Stimulated activated CD4-positive, alpha-beta T cell treated with anti-CD3 and anti-CD28 coated beads, Interleukin-2, amount 100 ng/mL, for 24 hours (primary cell): ENCODE results near the gene FOXO3.
"Not testable (repeated sequence)": the region's sequence is repeated elsewhere in the genome, so short reads cannot be mapped to it uniquely, and the experiment has no call there.

Experiments
- DNase-seq, 2 donors: peaks; one replicate each; pipeline ENCODE4 v3.0.0-alpha.2; 2020

Gene FOXO3

DNA sequence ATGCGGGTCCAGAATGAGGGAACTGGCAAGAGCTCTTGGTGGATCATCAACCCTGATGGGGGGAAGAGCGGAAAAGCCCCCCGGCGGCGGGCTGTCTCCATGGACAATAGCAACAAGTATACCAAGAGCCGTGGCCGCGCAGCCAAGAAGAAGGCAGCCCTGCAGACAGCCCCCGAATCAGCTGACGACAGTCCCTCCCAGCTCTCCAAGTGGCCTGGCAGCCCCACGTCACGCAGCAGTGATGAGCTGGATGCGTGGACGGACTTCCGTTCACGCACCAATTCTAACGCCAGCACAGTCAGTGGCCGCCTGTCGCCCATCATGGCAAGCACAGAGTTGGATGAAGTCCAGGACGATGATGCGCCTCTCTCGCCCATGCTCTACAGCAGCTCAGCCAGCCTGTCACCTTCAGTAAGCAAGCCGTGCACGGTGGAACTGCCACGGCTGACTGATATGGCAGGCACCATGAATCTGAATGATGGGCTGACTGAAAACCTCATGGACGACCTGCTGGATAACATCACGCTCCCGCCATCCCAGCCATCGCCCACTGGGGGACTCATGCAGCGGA is 102.9 kb downstream of the FOXO3 start:
- DNase-seq = not testable (repeated sequence)

DNA sequence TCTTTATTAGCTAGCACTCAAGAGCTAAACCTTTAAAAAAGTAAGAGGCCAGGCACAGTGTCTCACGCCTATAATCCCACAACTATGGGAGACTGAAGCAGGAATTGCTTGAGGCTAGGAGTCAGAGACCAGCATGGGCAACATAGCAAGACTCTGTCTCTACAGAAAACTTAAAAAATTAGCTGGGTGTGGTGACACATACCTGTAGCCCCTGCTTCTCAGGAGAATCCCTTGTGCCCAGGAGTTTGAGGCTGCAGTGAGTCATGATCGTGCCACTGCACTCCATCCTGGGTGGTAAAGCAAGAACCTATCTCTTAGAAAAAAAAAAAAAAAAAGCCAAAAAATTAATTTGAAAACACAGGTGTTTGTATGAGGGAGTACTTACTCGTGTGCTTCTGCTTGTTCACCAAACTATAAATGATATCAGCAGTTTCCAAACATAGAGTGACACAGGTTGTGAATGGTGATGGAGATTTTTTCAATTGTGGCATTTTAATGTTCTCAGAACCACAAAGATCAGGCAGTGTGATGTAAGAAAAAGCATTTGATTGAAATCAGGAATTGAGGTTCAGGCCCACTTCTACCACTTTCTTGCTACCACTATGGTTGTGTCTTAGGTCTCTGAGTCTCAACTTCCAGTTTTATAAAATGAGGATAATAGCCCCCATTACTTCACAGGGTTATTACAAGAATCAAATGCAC is 104.9 kb downstream of the FOXO3 start:
- no peak for DNase-seq

DNA sequence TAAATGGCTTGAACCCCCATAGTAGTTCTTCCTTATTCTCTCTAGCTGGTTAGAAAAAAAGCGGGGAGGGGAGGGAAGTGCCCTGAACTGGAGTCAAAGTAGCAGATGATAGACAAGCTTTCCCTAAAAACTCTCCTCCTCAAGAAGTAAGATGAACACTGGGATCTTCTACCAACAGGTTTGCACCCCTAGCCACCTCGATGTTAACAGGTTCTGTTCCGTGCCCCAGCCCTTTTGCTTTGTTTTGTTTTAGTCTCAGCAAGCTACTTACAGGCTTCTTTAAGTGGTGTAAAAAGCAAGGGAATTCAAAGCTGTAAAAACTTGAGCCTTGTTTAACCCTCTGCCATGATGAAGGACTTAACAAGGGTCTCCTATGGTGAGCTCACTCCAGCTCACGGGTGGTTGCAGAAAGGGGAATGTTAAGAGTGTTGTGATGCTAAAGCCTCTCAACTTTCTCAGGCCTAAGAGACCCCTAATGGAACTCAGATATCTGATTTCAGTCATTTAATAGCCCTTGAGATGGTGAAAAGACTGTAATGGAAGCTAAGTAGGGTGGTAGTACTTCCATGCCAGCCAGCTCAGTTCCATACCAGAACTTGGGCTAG is 106.0 kb downstream of the FOXO3 start:
- no peak for DNase-seq

DNA sequence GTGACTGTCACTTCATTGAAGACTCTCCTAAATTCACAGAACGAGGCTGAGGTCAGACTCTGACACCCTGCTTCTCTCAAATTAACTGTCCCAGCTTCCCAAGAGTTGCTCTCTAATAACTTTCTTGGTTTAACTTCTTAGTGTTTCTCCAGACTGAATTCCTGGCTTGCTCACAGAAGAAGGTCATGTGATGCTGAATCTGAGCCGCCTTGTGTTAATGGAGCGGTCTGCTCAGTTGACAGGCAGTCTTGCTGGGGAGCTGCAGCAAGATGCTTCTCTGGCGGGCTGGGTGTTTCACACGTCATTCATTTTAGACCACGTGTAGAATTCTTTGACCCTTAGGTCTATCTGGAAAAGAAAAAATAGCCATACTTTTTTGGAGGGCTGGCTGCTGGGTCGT is 107.3 kb downstream of the FOXO3 start:
- DNase-seq = no peak

DNA sequence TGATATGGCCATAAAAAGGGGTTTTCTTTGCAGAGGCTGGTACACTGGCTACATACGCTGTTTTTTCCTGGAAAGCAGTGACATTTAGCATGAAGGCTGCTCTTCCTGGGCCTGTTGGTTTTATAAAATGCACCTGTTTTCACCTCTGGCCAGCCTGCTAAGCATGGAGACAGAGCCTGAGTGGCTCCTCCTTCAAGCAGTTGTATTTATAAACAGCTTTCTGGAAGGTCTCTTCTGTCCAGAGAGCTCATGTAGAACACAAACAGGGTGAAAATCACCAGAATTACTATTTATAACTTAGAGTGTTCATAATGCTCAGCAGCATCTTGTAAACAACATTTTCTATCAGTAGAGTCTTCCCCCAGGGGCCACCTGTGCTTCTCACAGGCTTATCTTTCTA is 109.0 kb downstream of the FOXO3 start:
- no peak for DNase-seq

DNA sequence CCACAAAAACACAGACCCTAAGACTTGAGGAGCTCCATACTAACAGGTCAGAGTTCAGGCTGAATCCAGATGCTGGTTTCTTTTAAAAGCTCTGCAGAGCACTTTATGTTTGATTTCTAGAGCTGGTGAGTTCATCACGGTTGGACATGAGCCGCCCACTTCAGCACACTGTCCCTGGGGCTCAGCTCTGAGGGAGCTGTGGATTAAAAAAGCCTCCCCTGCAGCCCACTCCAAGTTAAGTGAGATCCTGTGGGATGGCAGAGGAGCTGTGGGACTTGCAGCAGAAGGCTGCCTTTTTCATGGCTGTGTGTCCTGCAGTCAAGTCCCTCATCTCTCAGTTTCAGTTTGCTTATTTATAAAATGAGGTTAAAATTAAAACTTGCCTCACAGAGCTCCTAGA is 110.5 kb downstream of the FOXO3 start:
- DNase-seq = no peak

DNA sequence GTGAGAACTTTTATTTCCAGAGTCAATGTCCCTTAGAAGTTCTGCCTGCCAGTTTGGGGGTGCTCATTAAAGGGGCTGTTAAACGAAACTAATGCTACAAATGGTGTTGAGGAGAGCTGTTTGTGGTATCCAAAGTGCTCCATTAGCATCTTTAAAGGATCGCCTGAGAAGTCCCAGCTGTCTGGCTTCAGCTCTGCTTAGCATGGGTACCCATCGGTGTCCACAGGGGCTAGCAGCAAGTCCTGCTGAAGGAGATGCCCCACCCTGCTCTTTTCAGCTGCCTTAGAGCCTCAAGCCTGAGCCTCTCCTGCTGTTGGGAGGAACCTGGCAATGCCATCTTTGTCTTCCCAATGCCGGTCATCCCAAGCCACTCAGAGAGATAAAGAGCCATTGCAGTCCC is 111.1 kb downstream of the FOXO3 start:
- DNase-seq = no peak

DNA sequence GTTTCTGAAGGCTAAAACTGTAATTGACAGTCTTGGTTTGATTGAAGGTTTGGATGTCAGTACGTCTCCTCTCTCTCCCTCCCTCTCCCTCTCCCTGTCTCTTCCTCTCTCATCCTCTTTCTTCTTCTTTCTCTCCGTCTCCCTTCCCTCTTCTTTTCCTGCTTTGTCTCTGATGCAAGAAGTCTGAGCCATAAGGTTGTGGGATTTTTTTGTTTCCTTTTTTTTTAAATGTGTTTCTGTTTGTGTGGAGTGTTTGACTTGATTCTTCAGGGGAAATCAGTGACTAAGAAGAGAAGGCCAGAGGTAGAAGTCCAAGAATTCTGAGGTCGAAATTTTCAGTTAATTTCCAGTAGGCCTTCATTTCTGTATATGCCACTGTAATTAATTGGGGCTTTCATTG is 111.9 kb downstream of the FOXO3 start:
- no peak for DNase-seq

DNA sequence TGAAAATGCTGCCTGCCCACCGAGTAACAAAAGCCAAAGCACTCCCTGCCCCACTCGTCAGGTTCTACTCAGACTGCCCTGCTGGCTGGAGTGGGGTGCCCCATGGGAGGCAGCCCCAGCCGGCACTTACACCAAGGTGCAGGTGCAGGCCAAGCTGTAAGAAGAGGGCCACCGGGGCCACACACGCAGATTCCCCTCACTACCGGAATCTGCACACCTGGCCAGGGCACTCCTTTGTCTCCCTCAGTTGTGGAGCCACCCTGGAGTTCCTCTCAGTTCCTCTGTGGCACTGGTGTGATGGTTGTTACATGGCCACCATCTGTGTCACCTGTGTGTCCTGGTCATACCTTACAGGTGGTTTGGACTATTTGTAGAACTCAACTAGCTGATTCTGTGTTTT is 112.4 kb downstream of the FOXO3 start:
- DNase-seq = no peak

DNA sequence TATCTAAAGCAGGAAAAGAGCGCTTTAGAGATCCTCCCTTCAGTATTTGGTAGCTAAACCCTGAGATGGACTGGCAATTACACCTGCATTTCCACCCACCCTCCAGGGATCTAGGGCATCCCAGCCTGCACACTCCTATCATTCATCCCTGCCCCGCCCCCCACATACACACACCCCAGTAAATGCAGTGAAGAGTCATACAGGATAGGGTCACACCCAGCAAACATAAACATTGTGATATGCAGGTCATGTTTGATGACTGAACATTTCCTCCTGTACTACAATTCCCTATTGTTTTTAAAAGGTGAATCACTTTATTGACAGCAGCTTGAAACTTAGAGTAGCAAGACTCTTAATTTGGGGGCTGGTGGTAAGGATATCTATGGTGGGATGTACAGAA is 112.9 kb downstream of the FOXO3 start:
- DNase-seq = no peak

DNA sequence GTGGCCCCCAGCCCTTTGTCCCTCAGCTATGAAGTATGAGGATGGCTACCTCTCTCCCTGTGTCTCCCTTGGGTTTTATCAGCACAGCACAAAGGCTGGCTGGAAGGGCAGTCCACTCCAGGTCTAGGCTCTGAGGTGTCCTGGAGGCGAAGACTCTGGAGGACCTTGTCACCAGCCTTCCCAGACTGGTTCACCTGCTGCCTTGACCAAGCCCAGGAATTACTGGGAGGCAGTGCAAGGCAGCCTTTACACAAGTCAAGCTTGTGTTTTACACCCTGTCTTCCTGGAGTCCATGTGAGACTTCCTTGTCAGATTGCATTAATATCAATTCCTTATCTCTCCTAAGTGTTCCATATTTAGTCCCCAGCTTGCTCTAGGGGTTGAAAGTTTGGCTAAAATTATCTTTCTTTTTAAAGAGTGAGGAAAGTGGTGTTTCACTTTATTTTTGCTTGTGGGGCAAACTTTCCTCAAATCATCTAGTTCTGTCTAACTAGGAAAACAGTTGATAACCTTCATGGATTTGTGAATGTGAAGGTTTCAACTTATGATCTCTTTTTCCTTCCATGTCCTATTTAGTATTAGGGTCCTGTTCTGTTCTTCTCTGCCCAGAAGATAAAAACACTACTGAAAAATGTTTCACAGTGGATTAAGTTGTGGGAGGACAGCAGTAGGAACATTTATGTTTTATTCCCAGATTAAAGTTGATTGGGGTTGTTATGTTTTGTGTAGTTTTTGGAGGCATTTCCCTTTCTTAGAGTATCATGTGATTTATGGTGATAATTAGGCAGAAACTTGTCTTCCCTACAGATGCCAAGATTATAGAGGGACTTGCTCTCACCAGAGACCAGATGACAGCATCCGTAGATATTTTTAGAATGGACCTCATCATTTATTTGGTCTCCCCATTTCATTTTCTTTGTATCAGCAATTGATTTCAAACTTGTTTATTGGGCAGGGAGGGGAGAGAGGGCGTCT is 114.8 kb downstream of the FOXO3 start:
- DNase-seq = no peak

DNA sequence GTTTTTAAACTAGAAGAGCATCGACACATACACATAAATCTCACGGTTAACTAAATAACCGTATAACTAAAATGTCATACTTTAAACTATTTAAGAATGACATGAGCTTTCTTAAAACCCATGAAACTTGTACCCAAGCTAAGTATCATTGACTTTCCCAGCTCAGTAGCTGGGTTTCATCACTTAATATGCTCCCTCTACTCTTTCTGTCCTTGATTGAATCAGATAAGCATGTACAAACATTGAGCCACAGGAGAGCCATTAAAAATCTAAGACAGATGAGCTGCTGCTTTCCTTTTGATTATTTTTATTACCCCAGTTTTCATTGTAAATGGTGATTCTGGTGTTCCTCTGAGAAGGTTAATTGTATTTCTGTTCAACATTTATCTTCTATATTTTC is 115.8 kb downstream of the FOXO3 start:
- DNase-seq = no peak

DNA sequence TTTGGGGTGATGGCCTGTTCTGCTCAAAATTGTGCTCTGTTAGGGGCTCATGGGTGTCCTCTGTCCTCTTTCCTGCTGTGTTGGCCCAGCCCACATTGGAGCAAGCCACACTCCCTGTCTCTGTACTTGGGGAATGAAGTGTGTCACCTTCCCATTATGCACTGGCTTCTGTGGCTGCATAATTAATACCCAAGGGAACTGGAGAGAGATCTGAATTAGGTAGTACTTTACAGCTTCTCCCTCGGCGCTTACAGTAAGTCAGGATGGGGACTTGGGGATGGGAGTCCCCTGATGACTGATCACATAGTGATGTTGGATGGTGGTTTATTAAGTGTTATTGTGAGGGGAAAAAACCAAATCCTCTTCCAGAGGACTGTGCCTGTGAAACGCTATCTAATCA is 116.6 kb downstream of the FOXO3 start:
- DNase-seq = no peak

DNA sequence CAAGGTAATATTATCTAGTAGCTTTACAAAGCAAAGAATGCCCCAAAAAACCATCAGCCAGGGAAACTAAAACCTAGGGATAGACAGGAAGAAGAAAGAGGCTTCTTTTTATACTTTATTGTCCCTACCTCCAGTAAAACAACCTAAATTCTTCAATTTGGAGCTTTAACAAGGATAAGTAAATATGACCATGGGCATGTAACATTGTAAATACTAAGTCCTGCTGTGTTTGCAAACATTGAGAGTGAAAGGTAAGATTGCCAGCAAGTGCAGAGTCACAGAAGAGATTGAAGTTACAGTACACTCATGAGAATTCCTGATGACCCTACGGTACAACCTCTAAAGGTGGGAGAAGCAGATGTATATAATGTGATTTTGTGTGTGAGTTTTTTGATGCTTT is 117.2 kb downstream of the FOXO3 start:
- DNase-seq = no peak

DNA sequence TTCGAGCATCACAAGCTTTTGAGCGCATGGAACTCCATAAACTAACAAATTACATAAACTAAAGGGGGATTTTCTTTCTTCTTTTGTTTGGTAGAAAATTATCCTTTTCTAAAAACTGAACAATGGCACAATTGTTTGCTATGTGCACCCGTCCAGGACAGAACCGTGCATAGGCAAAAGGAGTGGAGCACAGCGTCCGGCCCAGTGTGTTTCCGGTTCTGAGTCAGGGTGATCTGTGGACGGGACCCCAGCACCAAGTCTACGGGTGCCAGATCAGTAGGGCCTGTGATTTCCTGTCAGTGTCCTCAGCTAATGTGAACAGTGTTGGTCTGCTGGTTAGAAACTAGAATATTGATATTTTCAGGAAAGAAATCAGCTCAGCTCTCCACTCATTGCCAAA is 119.6 kb downstream of the FOXO3 start:
- not testable (repeated sequence) for DNase-seq

DNA sequence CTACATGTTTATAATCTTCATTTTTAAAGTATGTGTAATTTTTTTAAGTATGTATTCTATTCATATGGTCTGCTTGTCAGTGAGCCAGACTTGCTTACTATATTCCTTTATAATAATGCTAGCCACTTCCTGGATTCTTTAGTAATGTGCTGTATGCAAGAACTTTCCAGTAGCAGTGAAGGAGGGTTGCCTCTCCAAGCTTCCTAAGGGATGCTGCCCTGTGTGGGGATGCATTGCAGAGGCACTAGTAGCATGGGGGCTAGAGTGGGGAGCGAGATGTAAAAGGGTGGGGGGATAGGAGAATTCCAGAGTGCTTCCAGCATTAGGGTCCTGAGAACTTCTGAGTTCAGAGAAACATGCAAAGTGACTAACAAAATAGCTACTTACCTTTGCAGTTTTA is 121.0 kb downstream of the FOXO3 start:
- DNase-seq = not testable (repeated sequence)

DNA sequence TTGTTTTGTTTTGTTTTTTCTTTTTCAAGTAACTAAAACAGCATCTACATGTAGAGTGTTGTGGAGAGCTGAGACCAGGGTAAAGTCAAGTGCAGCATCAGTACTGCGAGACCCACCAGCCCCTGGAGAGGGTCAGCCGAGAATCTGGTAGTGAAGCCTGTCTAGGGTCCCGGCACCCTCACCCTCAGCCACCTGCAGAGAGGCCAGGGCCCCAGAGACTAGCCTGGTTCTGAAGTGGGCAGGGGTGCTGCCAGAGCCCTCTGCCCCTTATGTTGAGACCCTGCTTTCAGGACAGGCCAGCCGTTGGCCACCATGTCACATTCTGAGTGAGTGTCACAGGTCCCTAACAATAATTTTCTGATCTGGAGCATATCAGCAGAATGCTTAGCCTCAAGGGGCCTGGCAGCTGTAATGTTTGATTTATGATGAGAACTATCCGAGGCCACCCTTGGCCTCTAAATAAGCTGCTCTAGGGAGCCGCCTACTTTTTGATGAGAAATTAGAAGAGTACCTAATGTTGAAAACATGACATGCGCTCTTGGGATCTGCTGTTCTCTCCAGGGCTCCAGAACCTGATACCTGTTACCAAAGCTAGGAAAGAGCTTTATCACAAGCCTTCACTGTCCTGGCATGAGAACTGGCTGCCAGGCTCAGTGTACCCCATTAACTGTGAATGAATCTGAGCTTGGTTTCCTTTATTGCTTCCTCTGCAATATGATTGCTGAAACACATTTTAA is 121.8 kb downstream of the FOXO3 start:
- not testable (repeated sequence) for DNase-seq

DNA sequence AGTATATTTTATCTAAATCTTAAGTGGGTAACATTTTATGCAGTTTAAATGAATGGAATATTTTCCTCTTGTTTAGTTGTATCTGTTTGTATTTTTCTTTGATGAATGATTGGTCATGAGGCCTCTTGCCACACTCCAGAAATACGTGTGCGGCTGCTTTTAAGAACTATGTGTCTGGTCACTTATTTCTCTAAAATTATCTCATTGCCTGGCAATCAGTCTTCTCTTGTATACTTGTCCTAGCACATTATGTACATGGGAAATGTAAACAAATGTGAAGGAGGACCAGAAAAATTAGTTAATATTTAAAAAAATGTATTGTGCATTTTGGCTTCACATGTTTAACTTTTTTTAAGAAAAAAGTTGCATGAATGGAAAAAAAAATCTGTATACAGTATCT is 123.3 kb downstream of the FOXO3 start:
- not testable (repeated sequence) for DNase-seq

DNA sequence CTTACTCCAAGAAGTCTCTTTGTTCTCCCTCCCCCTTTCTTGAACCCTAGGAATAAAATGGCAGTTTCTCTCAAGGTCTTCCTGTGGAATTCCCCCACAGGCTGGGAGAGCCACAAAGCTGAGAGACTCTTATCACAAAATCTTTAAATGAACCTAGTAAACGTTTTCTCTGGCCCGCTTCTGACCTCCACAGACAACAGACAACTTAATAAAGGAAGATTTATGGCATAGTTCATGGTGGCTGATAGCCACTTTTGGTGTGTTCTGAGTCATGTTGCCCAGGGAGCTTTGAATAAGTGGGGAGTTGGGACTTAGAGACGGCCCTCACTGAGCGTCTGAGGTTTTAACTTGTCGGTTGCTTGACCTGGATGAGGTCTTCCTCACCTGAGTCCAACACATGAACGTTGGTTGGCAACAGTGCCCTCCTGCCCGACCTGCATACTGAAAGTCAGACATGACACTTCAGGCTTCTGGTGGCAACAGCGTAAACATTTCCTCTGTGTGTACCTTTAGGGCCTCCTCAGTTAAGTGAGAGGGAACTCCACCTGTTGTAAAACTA is 124.1 kb downstream of the FOXO3 start:
- DNase-seq = no peak

DNA sequence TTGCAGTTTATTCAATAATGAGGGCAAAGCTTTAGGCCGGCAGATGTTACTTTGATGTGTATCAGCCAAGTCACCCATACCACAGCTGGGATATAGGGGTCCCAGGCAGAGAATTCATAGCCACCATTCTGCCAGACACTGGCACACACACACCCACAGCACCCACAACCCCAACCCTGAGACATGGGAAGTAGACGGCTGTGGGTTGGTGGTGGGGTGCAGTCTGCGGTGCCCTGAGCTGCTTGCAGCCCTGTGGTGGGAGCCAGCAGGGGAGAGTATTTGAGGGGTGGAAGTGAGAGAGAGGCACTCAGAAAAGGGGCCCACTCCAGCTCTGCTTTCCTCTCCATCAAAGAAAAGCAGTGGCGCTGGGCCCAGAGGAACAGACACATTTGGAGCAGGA is 125.3 kb downstream of the FOXO3 start:
- no peak for DNase-seq

DNA sequence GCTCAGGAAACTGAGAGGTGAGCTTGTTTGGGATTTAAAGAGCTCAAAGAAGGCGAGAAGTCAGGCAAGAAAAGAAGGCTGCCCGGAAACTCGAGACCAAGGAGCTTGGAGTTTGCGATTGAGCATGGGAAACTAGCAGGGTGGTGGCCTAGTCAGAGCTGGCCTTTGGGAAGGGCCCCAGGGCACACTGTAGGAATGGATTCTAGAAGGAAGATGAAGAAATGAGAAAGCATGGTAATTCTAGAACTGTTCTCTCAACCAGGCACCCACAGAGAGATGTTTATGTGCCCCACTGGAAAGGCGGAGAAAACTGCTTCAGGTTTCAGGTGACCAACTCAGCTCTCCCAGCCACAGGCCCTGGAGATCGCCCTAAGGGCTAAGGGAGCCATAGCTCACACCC is 126.2 kb downstream of the FOXO3 start:
- DNase-seq = no peak

DNA sequence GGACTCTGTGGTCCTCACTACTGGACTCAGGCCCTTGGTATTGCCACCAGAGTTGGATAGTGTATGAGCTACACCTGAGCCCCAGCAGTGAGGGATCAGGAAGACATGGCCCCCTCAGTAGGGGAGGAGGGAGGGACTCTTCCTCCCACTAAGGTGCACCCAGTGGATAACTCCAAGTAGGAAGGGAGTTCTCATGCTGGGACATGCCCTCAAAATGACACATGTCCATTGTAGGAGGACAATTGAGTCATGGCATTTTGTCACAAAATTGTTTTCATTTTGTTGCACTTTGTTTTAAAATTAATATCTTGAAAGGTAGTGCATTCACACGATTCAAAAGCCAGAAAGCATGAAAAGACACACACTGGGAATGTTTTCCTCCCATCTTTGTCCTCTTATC is 127.2 kb downstream of the FOXO3 start:
- no peak for DNase-seq
